Endodermal cell (in vitro differentiated cells): ENCODE measurements around the gene ABCD3. TPM values are rescaled to one million over a fixed set of nuclear protein-coding genes. Genes with fewer than 3 reads are reported as not detected.

Experiments used
- DNase-seq: peaks from one replicate; pipeline ENCODE4 v3.0.0-alpha.2; 2017
- H3K27ac ChIP-seq: 2 replicates; pipeline ENCODE4 v1.5.1; 2013; ENCODE audit warnings: mild to moderate bottlenecking, low read depth, low read length, moderate library complexity
- H3K27me3 ChIP-seq: 2 replicates; pipeline ENCODE4 v1.6.1; 2013; ENCODE audit warnings: mild to moderate bottlenecking, low read length, moderate library complexity; ENCODE audit not compliant: insufficient read depth, control insufficient read depth, poor library complexity, severe bottlenecking
- H3K36me3 ChIP-seq: 2 replicates; pipeline ENCODE4 v1.7.0; 2013; ENCODE audit warnings: mild to moderate bottlenecking, low read length, moderate library complexity; ENCODE audit not compliant: control insufficient read depth, insufficient read depth
- H3K4me1 ChIP-seq: one replicate; pipeline ENCODE4 v1.7.0; 2013; ENCODE audit warnings: low read length; ENCODE audit not compliant: control insufficient read depth, insufficient read depth
- H3K4me3 ChIP-seq: 2 replicates; pipeline ENCODE4 v1.5.1; 2013; ENCODE audit warnings: mild to moderate bottlenecking, low read length, moderate library complexity
- H3K9ac ChIP-seq: 2 replicates; pipeline ENCODE4 v1.6.1; 2013; ENCODE audit warnings: mild to moderate bottlenecking, low read length, moderate library complexity; ENCODE audit not compliant: poor library complexity, severe bottlenecking; ENCODE audit errors: extremely low read depth
- H3K9me3 ChIP-seq: 2 replicates; pipeline ENCODE4 v1.6.1; 2013; ENCODE audit warnings: mild to moderate bottlenecking, low read length, moderate library complexity; ENCODE audit not compliant: control insufficient read depth
- H3K27ac Mint-ChIP-seq: 2 replicates; pipeline ENCODE4 v1.8.0; 2020; ENCODE audit warnings: mixed read lengths
- H3K27me3 Mint-ChIP-seq: 2 replicates; pipeline ENCODE4 v1.8.0; 2021; ENCODE audit warnings: mild to moderate bottlenecking, mixed read lengths; ENCODE audit not compliant: insufficient read depth
- H3K36me3 Mint-ChIP-seq: 2 replicates; pipeline ENCODE4 v1.8.0; 2020; ENCODE audit warnings: low read depth, mixed read lengths
- H3K4me1 Mint-ChIP-seq: 2 replicates; pipeline ENCODE4 v1.8.0; 2020; ENCODE audit warnings: mixed read lengths
- H3K4me3 Mint-ChIP-seq: 2 replicates; pipeline ENCODE4 v1.8.0; 2020; ENCODE audit warnings: mild to moderate bottlenecking, moderate library complexity, mixed read lengths
- H3K9me3 Mint-ChIP-seq: 2 replicates; pipeline ENCODE4 v1.8.0; 2020; ENCODE audit warnings: mild to moderate bottlenecking, mixed read lengths
- WGBS, 2 experiments: methylation state at CpG; one replicate each; pipeline versions ENCODE4 v1.1.5 to v1.1.7; 2013; ENCODE audit warnings: missing lambda C conversion rate in 2 of 2, mixed read lengths in 1 of 2; ENCODE audit not compliant: insufficient coverage in 1 of 2, insufficient read length in 1 of 2; 5-methylcytosine and 5-hydroxymethylcytosine counted together
- total RNA-seq, 2 donors: library from RNA; stranded (reverse); fragmentation: NEBNext Ultra II Directional in 1 of 2; extraction: Animal tissue kit (Norgen Biotek cat#: 25700) in 1 of 2; gene quantifications; 2 replicates in 1 of 2; 3 replicates in 1 of 2; pipeline ENCODE4 v1.2.1, GENCODE V29; 2021
- TF ChIP-seq, protein P1 (sequence below): fragments of 200-600 bp; sonication (generic); conservative IDR thresholded peaks from 2 replicates; pipeline ENCODE4 v1.5.0; 2021; ENCODE audit warnings: antibody characterized with exemption, mild to moderate bottlenecking

The ABCD3 gene
- total RNA-seq, 2 donors from 2014 or later = 28.1 to 33.3 TPM

DNA sequence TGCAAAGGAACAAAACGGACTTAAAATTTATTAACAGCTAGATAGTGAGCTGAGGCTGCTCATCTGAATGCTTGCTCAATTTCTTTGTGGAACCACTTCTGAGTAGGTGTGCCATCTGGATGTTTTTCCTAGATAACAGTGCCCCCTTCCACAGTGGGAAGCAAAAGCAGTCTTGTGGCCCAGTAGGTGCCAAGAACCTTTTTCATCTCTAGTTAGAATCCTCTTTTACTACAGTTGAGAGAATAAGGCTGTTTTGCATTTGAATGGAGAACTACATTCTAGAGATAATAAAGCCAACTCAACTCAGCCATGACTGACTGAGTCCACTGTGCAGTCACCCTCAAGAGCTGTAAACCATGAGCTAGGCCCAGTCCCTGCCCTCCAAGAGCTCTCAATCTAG lies 110.1 kb downstream of the ABCD3 start:
- no peaks in the 10 kb centered on the region for H3K9me3 Mint-ChIP-seq
- H3K4me3 ChIP-seq = no peak overlapping the region
- no peak overlapping the region for H3K27ac ChIP-seq
- H3K36me3 ChIP-seq = peaks cover 45% of the 10 kb centered on the region
- no peaks in the 10 kb centered on the region for H3K4me1 ChIP-seq
- TF ChIP-seq, protein P1, sequence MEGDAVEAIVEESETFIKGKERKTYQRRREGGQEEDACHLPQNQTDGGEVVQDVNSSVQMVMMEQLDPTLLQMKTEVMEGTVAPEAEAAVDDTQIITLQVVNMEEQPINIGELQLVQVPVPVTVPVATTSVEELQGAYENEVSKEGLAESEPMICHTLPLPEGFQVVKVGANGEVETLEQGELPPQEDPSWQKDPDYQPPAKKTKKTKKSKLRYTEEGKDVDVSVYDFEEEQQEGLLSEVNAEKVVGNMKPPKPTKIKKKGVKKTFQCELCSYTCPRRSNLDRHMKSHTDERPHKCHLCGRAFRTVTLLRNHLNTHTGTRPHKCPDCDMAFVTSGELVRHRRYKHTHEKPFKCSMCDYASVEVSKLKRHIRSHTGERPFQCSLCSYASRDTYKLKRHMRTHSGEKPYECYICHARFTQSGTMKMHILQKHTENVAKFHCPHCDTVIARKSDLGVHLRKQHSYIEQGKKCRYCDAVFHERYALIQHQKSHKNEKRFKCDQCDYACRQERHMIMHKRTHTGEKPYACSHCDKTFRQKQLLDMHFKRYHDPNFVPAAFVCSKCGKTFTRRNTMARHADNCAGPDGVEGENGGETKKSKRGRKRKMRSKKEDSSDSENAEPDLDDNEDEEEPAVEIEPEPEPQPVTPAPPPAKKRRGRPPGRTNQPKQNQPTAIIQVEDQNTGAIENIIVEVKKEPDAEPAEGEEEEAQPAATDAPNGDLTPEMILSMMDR = no peak
- no peak overlapping the region for H3K4me3 Mint-ChIP-seq
- no peaks in the 10 kb centered on the region for H3K9me3 ChIP-seq
- no peaks in the 10 kb centered on the region for H3K27me3 ChIP-seq
- DNase-seq = no peak
- H3K4me1 Mint-ChIP-seq = peaks cover 14% of the 10 kb centered on the region
- WGBS, 2 experiments = 93 to 100% methylated on average over 1 of the region's 1 CpG
- no peak overlapping the region for H3K27ac Mint-ChIP-seq
- no peaks in the 10 kb centered on the region for H3K27me3 Mint-ChIP-seq
- H3K36me3 Mint-ChIP-seq = peaks cover 34% of the 10 kb centered on the region
- H3K9ac ChIP-seq = no peak overlapping the region

DNA sequence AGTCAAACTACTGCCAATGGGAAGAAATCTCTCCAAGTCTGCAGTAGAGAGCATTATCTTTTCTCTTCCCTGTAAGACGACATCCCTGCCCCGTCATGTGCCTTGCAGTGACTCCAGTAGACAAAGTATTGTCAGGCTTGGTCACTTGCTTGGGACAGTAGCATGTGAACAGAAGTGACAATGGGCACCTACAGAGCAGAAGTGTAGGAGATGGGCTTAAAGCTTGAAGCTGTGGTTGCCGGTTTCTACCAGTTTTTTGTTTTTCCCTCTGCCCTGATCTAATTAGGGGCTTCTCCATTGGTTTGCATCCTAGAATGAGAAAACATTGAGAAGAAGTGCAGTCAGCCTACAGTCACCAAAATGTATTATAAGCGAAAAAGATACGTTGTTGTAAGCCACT lies 110.6 kb downstream of the ABCD3 start:
- H3K27ac ChIP-seq = no peak overlapping the region

DNA sequence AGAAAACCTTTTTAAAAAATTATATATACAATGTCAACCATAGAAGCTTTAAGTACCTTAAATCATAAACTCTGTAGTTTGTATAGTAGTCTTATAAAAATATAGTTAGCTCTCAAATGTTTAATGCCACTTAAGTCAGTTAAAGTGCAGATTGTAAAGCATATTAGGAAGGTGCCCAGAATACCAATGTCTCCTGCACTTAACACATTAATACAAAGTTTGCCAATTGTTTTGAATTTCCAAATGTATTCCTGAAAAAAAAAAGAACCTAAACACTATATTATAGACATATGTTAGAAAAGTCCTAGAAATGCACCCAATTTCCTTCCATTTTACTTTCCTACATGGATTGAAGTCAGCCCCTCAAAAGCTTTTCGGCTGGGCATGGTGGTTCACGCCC lies 111.2 kb downstream of the ABCD3 start:
- Histone ChIP-seq H3K9ac (no peak overlapping the region), H3K4me1 (no peaks in the 10 kb centered on the region), H3K36me3 (peaks cover 49% of the 10 kb centered on the region), H3K9me3 (no peaks in the 10 kb centered on the region), H3K27me3 (no peaks in the 10 kb centered on the region), H3K27ac (no peak overlapping the region), H3K4me3 (no peak overlapping the region)
- Mint-ChIP-seq H3K9me3 (no peaks in the 10 kb centered on the region), H3K27me3 (no peaks in the 10 kb centered on the region), H3K36me3 (peaks cover 42% of the 10 kb centered on the region), H3K27ac (no peak overlapping the region), H3K4me3 (no peak overlapping the region), H3K4me1 (peaks cover 14% of the 10 kb centered on the region)
- WGBS, 2 experiments = 60 to 95% methylated on average over 1 to 2 of the region's 2 CpGs
- DNase-seq = no peak
- TF ChIP-seq, protein P1 = no peak

More for the DNA sequence above, 110.6 kb downstream of the ABCD3 start:
- Mint-ChIP-seq H3K27ac (no peak overlapping the region), H3K4me1 (peaks cover 14% of the 10 kb centered on the region), H3K9me3 (no peaks in the 10 kb centered on the region), H3K36me3 (peaks cover 38% of the 10 kb centered on the region), H3K27me3 (no peaks in the 10 kb centered on the region), H3K4me3 (no peak overlapping the region)
- DNase-seq = no peak
- Histone ChIP-seq H3K4me1 (no peaks in the 10 kb centered on the region), H3K9me3 (no peaks in the 10 kb centered on the region), H3K27me3 (no peaks in the 10 kb centered on the region), H3K4me3 (no peak overlapping the region), H3K36me3 (peaks cover 45% of the 10 kb centered on the region), H3K9ac (no peak overlapping the region)
- TF ChIP-seq, protein P1 = no peak
- WGBS, 2 experiments = 92% methylated on average over 2 to 5 of the region's 5 CpGs
